GM12875 (cell line): ENCODE results near the gene DIP2C.

Experiments
- H3K4me3 ChIP-seq: one replicate; pipeline ENCODE4 v1.5.1; 2011; ENCODE audit warnings: low read depth, low read length, control low read depth
- TF ChIP-seq, protein P1 (sequence below): IDR thresholded peaks from 2 replicates; pipeline ENCODE4 v1.5.1; 2011; ENCODE audit warnings: low read depth, mild to moderate bottlenecking, control low read depth, inconsistent platforms, low read length, moderate library complexity, borderline replicate concordance; ENCODE audit not compliant: insufficient read depth

DIP2C gene

DNA sequence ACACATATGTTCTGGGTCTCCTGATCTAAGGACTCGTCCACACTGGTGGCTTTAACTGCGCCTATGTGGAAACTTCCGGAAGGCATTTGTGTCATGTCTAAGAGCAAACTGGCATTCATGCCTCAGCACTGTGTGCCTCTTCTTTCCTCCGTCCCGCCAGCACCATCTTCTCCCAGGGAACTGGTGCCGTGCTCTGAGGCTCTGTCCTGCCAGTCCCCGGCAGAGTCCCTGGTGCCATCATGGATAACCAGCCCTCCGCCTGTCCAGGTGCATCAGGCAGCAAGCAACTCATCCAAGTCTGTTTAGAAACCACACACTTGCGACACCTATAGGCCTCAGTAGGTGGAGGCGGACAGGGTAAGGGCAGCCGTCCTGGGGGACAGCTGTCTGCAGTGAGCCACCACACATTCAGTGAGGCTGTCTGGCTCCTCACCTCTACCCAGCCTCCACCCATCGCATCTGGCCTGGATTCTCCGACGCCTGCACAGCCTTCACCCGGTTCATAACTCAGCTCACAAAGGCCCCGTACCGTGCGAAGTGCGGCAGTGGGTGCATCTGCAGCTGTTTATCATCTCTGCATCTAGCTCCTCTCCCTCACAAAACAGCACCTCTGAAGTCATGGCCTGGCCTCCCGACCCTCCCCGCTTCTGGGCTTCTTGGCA, 162.7 kb downstream of the DIP2C start:
- H3K4me3 ChIP-seq: no peak overlapping the region
- TF ChIP-seq, protein P1, sequence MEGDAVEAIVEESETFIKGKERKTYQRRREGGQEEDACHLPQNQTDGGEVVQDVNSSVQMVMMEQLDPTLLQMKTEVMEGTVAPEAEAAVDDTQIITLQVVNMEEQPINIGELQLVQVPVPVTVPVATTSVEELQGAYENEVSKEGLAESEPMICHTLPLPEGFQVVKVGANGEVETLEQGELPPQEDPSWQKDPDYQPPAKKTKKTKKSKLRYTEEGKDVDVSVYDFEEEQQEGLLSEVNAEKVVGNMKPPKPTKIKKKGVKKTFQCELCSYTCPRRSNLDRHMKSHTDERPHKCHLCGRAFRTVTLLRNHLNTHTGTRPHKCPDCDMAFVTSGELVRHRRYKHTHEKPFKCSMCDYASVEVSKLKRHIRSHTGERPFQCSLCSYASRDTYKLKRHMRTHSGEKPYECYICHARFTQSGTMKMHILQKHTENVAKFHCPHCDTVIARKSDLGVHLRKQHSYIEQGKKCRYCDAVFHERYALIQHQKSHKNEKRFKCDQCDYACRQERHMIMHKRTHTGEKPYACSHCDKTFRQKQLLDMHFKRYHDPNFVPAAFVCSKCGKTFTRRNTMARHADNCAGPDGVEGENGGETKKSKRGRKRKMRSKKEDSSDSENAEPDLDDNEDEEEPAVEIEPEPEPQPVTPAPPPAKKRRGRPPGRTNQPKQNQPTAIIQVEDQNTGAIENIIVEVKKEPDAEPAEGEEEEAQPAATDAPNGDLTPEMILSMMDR: peak; percentile 21; the same call in 1 of the 2 replicates

DNA sequence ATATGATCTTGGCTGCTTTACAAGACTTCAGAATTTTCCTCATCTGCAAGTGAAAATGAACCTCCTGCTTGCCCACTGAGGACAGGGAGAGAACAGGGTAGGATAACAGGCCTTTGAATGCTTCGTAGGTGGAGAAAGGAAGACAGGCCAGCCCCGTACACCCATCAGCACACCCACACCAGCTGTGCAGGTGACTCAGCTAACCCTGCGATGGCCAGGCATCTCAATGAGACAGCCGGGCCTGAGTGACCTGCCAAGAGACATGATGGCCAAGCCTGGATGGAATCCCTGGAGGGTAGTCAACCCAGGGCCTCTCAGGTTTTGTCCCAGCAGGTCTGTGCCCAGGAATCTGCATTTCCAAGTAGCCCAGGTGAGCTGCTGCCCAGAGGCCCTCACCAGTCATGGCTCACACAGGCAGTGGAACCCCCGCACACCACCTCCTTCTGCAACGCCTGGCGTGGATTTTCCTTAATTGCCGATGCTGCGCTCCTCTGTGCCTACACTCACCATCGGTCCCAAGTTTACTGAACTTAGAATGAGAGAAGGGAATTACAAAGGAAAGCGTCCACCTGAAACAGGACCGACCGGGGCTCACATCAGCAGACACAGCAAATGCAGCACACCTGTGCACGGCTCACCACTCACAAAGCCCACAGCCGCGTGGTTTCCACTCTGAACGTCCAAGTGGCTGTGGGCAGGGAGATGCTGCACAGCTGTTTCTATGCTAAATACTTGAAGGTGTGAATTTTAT, 163.7 kb downstream of the DIP2C start:
- TF ChIP-seq, protein P1: no peak
- no peak overlapping the region for H3K4me3 ChIP-seq

DNA sequence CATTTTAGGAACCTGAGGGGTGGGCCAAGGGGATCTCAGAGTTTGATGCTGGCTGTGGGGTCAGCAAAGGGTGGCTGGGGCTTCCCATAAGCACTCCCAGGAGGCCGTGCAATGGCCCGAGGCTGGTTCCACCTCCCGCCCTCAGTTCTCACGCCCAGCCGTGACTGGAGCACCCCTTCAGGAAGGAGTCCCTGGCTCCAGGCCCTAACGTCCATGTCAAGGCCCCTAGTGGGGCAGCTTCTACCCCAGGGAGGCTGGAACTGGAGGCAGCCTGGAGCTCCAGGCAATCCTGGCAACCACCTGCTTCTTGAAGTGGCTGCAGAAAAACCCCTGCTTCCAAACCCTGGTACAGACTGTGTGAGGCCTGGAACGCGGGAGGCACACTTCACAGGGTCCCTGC, 165.5 kb downstream of the DIP2C start:
- no peak overlapping the region for H3K4me3 ChIP-seq
- TF ChIP-seq, protein P1: no peak

DNA sequence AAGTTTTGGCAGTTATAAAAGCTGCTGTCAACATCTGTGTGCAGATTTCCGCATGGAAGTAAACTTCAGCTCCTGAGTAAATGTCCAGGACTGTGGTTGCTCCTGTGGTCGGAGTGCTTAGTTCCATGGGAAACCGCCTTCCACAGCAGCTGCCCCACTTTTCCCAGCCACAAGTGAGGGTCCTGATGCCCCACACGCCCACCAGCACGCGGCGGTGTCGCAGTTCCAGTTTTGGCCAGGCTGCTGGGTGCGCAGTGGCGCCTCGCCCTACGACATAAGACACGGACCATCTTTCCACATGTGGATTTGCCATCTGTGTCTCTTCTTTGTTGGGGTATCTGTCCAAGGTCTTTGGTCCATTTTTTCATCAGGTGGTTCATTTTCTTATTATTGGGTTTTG, 167.1 kb downstream of the DIP2C start:
- TF ChIP-seq, protein P1: no peak
- H3K4me3 ChIP-seq: no peak overlapping the region

DNA sequence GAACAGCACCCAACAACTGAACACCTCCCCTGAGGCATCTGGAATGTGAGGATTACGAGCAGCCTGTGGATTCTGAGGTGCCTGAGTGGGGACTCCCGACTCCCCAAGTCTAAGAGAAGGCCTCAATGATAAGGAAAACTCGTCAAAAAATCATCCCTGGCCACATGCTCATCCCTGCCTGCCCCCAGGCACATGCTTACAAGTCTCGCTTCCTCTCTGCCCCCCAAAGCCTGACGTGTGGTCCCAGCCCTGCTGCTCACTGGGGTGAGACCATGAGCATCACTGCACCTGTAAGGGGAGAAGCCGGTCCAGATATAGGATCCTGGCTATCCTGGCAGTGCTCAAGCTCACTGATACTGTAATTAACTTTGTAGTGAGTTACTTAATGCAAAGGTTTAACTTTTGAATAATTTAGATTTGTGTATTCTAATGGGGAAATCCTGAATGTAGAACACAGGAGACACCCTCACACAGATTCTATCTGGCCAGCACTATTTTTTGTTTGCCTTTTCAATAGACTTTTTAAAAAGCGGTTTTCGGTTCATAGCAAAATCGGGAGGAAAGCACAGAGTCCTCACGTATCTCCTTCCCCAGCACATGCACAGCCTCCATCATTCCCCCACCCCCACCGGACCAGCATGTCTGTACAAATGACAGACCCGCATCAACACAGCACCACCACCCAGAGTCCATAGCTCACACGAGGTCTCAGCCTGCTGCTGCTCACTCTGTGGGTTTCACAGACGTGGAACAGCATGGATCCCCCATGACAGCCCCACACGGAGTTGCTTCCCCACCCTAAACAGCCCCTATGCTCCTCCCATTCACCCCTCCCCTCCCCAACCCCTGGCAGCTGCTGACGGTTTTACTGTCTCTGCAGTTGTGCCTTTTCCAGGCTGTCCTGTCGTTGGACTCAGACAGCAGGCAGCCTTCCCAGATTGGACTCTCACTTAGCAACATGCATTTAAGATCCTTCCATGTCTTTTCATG, 167.9 kb downstream of the DIP2C start:
- no peak overlapping the region for H3K4me3 ChIP-seq
- TF ChIP-seq, protein P1: no peak

DNA sequence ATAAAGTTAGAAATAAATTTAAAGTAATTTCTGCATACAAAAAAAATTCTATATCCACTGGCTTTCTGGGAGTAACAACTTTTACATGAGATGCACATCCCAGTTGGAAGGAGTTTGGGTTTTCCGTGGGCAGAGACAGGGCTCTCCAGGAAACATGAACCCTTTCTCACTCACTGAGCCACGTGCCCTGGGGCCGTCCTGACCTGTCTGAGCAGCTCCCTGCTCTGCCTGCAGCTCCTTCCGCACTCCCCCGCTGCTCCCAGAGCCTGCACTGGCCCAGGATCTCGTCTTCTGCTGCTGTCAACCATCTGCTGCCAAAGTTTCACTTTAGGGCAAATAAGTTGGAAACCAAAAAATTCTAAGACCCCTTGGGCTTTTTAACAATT, 169.1 kb downstream of the DIP2C start:
- TF ChIP-seq, protein P1: no peak
- no peak overlapping the region for H3K4me3 ChIP-seq
